ENCODE results near the gene PPP1R37.

GRCh38 chr19:45101806-45102205, 8.8 kb downstream of the PPP1R37 start:
- TF ChIP-seq TOX (CRISPR knock-in tag; IDR thresholded peaks at IDR 0.05; ENCODE audit: borderline replicate concordance) = no peak
- no peak for TF ChIP-seq ZFP30 (CRISPR knock-in tag; IDR thresholded peaks at IDR 0.05)
- no peak for TF ChIP-seq TSHZ2 (CRISPR knock-in tag; IDR thresholded peaks at IDR 0.05)
- no peak for TF ChIP-seq ZNF8 (CRISPR knock-in tag; IDR thresholded peaks at IDR 0.05)
- TF ChIP-seq CREB5 (CRISPR knock-in tag; IDR thresholded peaks at IDR 0.05; ENCODE audit: low read depth) = no peak
- TF ChIP-seq CSDC2 (CRISPR knock-in tag; IDR thresholded peaks at IDR 0.05) = no peak
- TF ChIP-seq RARB (CRISPR knock-in tag; IDR thresholded peaks at IDR 0.05) = no peak
- TF ChIP-seq ZNF565 (CRISPR knock-in tag; conservative IDR thresholded peaks at IDR 0.05; ENCODE audit: low read depth) = no peak
- no peak for TF ChIP-seq ARNTL (CRISPR knock-in tag; IDR thresholded peaks at IDR 0.05; ENCODE audit: borderline replicate concordance, low read depth)
